Ishikawa (cell line): ENCODE results near the gene CTBS.

Experiments
- CEBPB ChIP-seq: IDR thresholded peaks from 2 replicates; pipeline ENCODE4 v1.6.1; 2012
- EP300 ChIP-seq: IDR thresholded peaks from 2 replicates; pipeline ENCODE4 v1.6.1; 2012; ENCODE audit warnings: borderline replicate concordance
- REST ChIP-seq: IDR thresholded peaks from 2 replicates; pipeline ENCODE4 v1.6.1; 2012; ENCODE audit warnings: low read depth, mild to moderate bottlenecking
- TAF1 ChIP-seq: IDR thresholded peaks from 2 replicates; pipeline ENCODE4 v1.6.1; 2012; ENCODE audit warnings: low read depth, mild to moderate bottlenecking

- TF ChIP-seq CEBPB (no peak), REST (no peak), EP300 (no peak), TAF1 (no peak)
Measured at GRCh38 chr1:84598846-84599741, 24.9 kb upstream of the CTBS start.
